Endodermal cell (in vitro differentiated cells): ENCODE measurements around the gene HSF4. TPM values are rescaled to one million over a fixed set of nuclear protein-coding genes. Genes with fewer than 3 reads are reported as not detected.
"Not testable (repeated sequence)": the region's sequence is repeated elsewhere in the genome, so short reads cannot be mapped to it uniquely, and the experiment has no call there.

Experiments
- DNase-seq: peaks from one replicate; pipeline ENCODE4 v3.0.0-alpha.2; 2017
- H3K27ac ChIP-seq: 2 replicates; pipeline ENCODE4 v1.5.1; 2013; ENCODE audit warnings: mild to moderate bottlenecking, low read depth, low read length, moderate library complexity
- H3K27me3 ChIP-seq: 2 replicates; pipeline ENCODE4 v1.6.1; 2013; ENCODE audit warnings: mild to moderate bottlenecking, low read length, moderate library complexity; ENCODE audit not compliant: insufficient read depth, control insufficient read depth, poor library complexity, severe bottlenecking
- H3K36me3 ChIP-seq: 2 replicates; pipeline ENCODE4 v1.7.0; 2013; ENCODE audit warnings: mild to moderate bottlenecking, low read length, moderate library complexity; ENCODE audit not compliant: control insufficient read depth, insufficient read depth
- H3K4me1 ChIP-seq: one replicate; pipeline ENCODE4 v1.7.0; 2013; ENCODE audit warnings: low read length; ENCODE audit not compliant: control insufficient read depth, insufficient read depth
- H3K4me3 ChIP-seq: 2 replicates; pipeline ENCODE4 v1.5.1; 2013; ENCODE audit warnings: mild to moderate bottlenecking, low read length, moderate library complexity
- H3K9ac ChIP-seq: 2 replicates; pipeline ENCODE4 v1.6.1; 2013; ENCODE audit warnings: mild to moderate bottlenecking, low read length, moderate library complexity; ENCODE audit not compliant: poor library complexity, severe bottlenecking; ENCODE audit errors: extremely low read depth
- H3K9me3 ChIP-seq: 2 replicates; pipeline ENCODE4 v1.6.1; 2013; ENCODE audit warnings: mild to moderate bottlenecking, low read length, moderate library complexity; ENCODE audit not compliant: control insufficient read depth
- H3K27ac Mint-ChIP-seq: 2 replicates; pipeline ENCODE4 v1.8.0; 2020; ENCODE audit warnings: mixed read lengths
- H3K27me3 Mint-ChIP-seq: 2 replicates; pipeline ENCODE4 v1.8.0; 2021; ENCODE audit warnings: mild to moderate bottlenecking, mixed read lengths; ENCODE audit not compliant: insufficient read depth
- H3K36me3 Mint-ChIP-seq: 2 replicates; pipeline ENCODE4 v1.8.0; 2020; ENCODE audit warnings: low read depth, mixed read lengths
- H3K4me1 Mint-ChIP-seq: 2 replicates; pipeline ENCODE4 v1.8.0; 2020; ENCODE audit warnings: mixed read lengths
- H3K4me3 Mint-ChIP-seq: 2 replicates; pipeline ENCODE4 v1.8.0; 2020; ENCODE audit warnings: mild to moderate bottlenecking, moderate library complexity, mixed read lengths
- H3K9me3 Mint-ChIP-seq: 2 replicates; pipeline ENCODE4 v1.8.0; 2020; ENCODE audit warnings: mild to moderate bottlenecking, mixed read lengths
- WGBS, 2 experiments: methylation state at CpG; one replicate each; pipeline versions ENCODE4 v1.1.5 to v1.1.7; 2013; ENCODE audit warnings: missing lambda C conversion rate in 2 of 2, mixed read lengths in 1 of 2; ENCODE audit not compliant: insufficient coverage in 1 of 2, insufficient read length in 1 of 2; 5-methylcytosine and 5-hydroxymethylcytosine counted together
- total RNA-seq, 2 donors: library from RNA; stranded (reverse); fragmentation: NEBNext Ultra II Directional in 1 of 2; extraction: Animal tissue kit (Norgen Biotek cat#: 25700) in 1 of 2; gene quantifications; 2 replicates in 1 of 2; 3 replicates in 1 of 2; pipeline ENCODE4 v1.2.1, GENCODE V29; 2021
- TF ChIP-seq, protein P1 (sequence below): fragments of 200-600 bp; sonication (generic); conservative IDR thresholded peaks from 2 replicates; pipeline ENCODE4 v1.5.0; 2021; ENCODE audit warnings: antibody characterized with exemption, mild to moderate bottlenecking

HSF4 gene
- total RNA-seq, 2 donors from 2014 or later: 2.0 to 6.8 TPM

DNA sequence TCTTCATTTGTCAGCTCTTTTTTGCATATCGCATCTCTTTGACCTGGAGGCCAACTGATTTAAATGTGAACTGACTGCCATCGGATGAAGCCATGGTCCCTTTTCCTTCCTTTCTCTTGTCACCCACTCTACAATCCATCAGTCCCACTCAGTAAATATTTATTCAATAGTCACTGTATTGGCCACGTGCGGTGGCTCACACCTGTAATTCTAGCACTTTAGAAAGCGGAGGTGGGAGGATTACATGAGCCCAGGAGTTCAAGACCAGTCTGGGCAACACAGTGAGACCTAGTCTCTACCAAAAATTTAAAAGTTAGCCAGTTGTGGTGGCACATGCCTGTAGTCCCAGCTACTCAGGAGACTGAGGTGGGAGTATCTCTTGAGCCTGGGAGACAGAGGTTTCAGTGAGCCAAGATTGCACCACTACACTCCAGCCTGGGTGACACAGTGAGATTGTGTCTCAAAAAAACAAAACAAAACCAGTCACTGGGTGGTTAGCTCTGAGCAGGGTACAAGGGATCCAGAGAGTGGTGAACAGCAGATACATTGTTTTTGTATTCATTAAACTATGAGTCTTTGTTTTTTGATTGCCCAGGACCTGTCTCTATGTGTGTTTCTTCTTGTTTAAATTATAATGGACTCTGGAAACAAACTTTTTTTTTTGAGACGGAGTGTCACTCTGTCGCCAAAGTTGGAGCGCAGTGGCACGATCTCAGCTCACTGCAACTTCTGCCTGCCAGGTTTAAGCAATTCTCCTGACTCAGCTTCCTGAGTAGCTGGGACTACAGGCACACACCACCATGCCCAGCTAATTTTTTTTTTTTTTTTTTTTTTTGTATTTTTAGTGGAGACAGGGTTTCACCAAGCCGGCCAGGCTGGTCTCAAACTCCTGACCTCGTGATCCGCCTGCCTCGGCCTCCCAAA lies 47.9 kb upstream of the HSF4 start:
- Mint-ChIP-seq H3K4me1 (peaks cover 9% of the 10 kb centered on the region), H3K4me3 (no peak overlapping the region), H3K27ac (no peak overlapping the region), H3K36me3 (peaks cover 24% of the 10 kb centered on the region), H3K27me3 (no peaks in the 10 kb centered on the region), H3K9me3 (no peaks in the 10 kb centered on the region)
- no peaks in the 10 kb centered on the region for H3K9me3 ChIP-seq
- DNase-seq: no peak
- WGBS, 2 experiments: 94 to 97% methylated on average over 11 to 13 of the region's 13 CpGs
- H3K27ac ChIP-seq: no peak overlapping the region
- no peaks in the 10 kb centered on the region for H3K27me3 ChIP-seq
- TF ChIP-seq, protein P1, sequence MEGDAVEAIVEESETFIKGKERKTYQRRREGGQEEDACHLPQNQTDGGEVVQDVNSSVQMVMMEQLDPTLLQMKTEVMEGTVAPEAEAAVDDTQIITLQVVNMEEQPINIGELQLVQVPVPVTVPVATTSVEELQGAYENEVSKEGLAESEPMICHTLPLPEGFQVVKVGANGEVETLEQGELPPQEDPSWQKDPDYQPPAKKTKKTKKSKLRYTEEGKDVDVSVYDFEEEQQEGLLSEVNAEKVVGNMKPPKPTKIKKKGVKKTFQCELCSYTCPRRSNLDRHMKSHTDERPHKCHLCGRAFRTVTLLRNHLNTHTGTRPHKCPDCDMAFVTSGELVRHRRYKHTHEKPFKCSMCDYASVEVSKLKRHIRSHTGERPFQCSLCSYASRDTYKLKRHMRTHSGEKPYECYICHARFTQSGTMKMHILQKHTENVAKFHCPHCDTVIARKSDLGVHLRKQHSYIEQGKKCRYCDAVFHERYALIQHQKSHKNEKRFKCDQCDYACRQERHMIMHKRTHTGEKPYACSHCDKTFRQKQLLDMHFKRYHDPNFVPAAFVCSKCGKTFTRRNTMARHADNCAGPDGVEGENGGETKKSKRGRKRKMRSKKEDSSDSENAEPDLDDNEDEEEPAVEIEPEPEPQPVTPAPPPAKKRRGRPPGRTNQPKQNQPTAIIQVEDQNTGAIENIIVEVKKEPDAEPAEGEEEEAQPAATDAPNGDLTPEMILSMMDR: no peak
- H3K4me1 ChIP-seq: no peaks in the 10 kb centered on the region
- H3K9ac ChIP-seq: no peak overlapping the region
- no peak overlapping the region for H3K4me3 ChIP-seq
- peaks cover 20% of the 10 kb centered on the region for H3K36me3 ChIP-seq

- Mint-ChIP-seq H3K9me3 (no peaks in the 10 kb centered on the region), H3K27me3 (no peaks in the 10 kb centered on the region), H3K27ac (no peak overlapping the region), H3K4me1 (peaks cover 4% of the 10 kb centered on the region), H3K36me3 (peaks cover 30% of the 10 kb centered on the region), H3K4me3 (no peak overlapping the region)
- no peak for DNase-seq
- Histone ChIP-seq H3K4me3 (no peak overlapping the region), H3K27ac (no peak overlapping the region), H3K27me3 (no peaks in the 10 kb centered on the region), H3K9ac (no peak overlapping the region), H3K9me3 (no peaks in the 10 kb centered on the region), H3K36me3 (peaks cover 25% of the 10 kb centered on the region), H3K4me1 (no peaks in the 10 kb centered on the region)
- WGBS, 2 experiments: 90% methylated on average over 6 of the region's 9 CpGs; no CpG with 5 or more reads in 1 of the 2 experiments
- TF ChIP-seq, protein P1: no peak
These were observed 46.8 kb upstream of the HSF4 start for GRCh38 chr16:67117716-67118115.

- Histone ChIP-seq H3K4me3 (no peak overlapping the region), H3K27ac (no peak overlapping the region), H3K27me3 (no peaks in the 10 kb centered on the region), H3K4me1 (no peaks in the 10 kb centered on the region), H3K36me3 (peaks cover 42% of the 10 kb centered on the region), H3K9ac (no peak overlapping the region), H3K9me3 (no peaks in the 10 kb centered on the region)
- Mint-ChIP-seq H3K36me3 (peaks cover 38% of the 10 kb centered on the region), H3K27ac (no peak overlapping the region), H3K9me3 (no peaks in the 10 kb centered on the region), H3K4me3 (no peak overlapping the region), H3K27me3 (no peaks in the 10 kb centered on the region), H3K4me1 (no peaks in the 10 kb centered on the region)
- DNase-seq: no peak
- WGBS, 2 experiments: 93% methylated on average over 3 to 5 of the region's 5 CpGs
- TF ChIP-seq, protein P1: no peak
These were observed 44.5 kb upstream of the HSF4 start for GRCh38 chr16:67120025-67120424.

DNA sequence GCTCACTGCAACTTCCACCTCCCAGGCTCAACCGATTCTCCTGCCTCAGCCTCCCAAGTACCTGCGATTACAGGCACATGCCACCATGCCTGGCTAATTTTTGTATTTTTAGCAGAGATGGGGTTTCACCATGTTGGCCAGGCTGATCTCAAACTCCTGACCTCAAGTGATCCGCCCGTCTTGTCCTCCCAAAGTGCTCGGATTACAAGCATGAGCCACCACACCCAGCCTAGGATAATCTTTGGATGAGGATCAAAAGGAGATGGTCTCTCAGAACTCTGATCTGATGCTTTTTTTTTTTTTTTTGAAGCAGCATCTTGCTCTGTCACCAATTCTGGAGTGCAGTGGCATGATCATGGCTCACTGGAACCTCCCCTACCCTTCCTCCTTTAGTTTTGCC lies 41.7 kb upstream of the HSF4 start:
- H3K9me3 ChIP-seq, H3K27ac ChIP-seq, H3K9me3 Mint-ChIP-seq, H3K4me3 Mint-ChIP-seq, H3K27me3 Mint-ChIP-seq, H3K4me1 Mint-ChIP-seq, DNase-seq, H3K4me3 ChIP-seq, H3K9ac ChIP-seq, H3K27ac Mint-ChIP-seq, H3K27me3 ChIP-seq, H3K4me1 ChIP-seq: not testable (repeated sequence)
- peaks cover 43% of the 10 kb centered on the region for H3K36me3 Mint-ChIP-seq
- H3K36me3 ChIP-seq: peaks cover 60% of the 10 kb centered on the region
- 98% methylated on average over 4 to 5 of the region's 5 CpGs for WGBS, 2 experiments
